Mesodermal cell (in vitro differentiated cells): ENCODE results near the gene LMO1.

Experiments used
- H3K27ac ChIP-seq: 2 replicates; pipeline ENCODE4 v1.7.0; 2013; ENCODE audit warnings: mild to moderate bottlenecking, low read depth, low read length, moderate library complexity; ENCODE audit not compliant: severe bottlenecking
- H3K36me3 ChIP-seq: 2 replicates; pipeline ENCODE4 v1.7.1; 2013; ENCODE audit warnings: mild to moderate bottlenecking, low read length, moderate library complexity; ENCODE audit not compliant: control insufficient read depth, insufficient read depth
- H3K4me1 ChIP-seq: one replicate; pipeline ENCODE4 v1.7.1; 2013; ENCODE audit warnings: mild to moderate bottlenecking, low read length; ENCODE audit not compliant: insufficient read depth, control insufficient read depth, poor library complexity, severe bottlenecking
- H3K4me3 ChIP-seq: 2 replicates; pipeline ENCODE4 v1.7.0; 2013; ENCODE audit warnings: low read length, control low read depth, mild to moderate bottlenecking; ENCODE audit not compliant: insufficient read depth, poor library complexity, severe bottlenecking; ENCODE audit errors: extremely low read depth
- H3K9me3 ChIP-seq: 2 replicates; pipeline ENCODE4 v1.7.1; 2013; ENCODE audit warnings: mild to moderate bottlenecking, low read length, moderate library complexity; ENCODE audit not compliant: control insufficient read depth
- WGBS, 2 experiments: methylation state at CpG; one replicate each; pipeline ENCODE4 v1.1.5; 2013; ENCODE audit warnings: missing lambda C conversion rate in 2 of 2; ENCODE audit not compliant: insufficient coverage in 2 of 2; 5-methylcytosine and 5-hydroxymethylcytosine counted together

Gene LMO1

GRCh38 chr11:8217926-8218325 lies 45.8 kb downstream of the LMO1 start:
- no peaks in the 10 kb centered on the region for H3K36me3 ChIP-seq
- H3K4me3 ChIP-seq, result no peak overlapping the region
- no peaks in the 10 kb centered on the region for H3K9me3 ChIP-seq
- no peaks in the 10 kb centered on the region for H3K4me1 ChIP-seq
- 85 to 96% methylated on average over 6 to 11 of the region's 11 CpGs for WGBS, 2 experiments
- H3K27ac ChIP-seq, result no peak overlapping the region

GRCh38 chr11:8217136-8217535 lies 46.5 kb downstream of the LMO1 start:
- Histone ChIP-seq H3K36me3 (no peaks in the 10 kb centered on the region), H3K4me3 (no peak overlapping the region), H3K4me1 (no peaks in the 10 kb centered on the region), H3K9me3 (no peaks in the 10 kb centered on the region), H3K27ac (no peak overlapping the region)
- 81 to 83% methylated on average over 3 of the region's 4 CpGs for WGBS, 2 experiments

GRCh38 chr11:8213376-8213775 lies 50.3 kb downstream of the LMO1 start:
- no peaks in the 10 kb centered on the region for H3K36me3 ChIP-seq
- no peaks in the 10 kb centered on the region for H3K9me3 ChIP-seq
- H3K4me3 ChIP-seq, result no peak overlapping the region
- H3K27ac ChIP-seq, result no peak overlapping the region
- H3K4me1 ChIP-seq, result no peaks in the 10 kb centered on the region
- 86 to 90% methylated on average over 3 to 4 of the region's 4 CpGs for WGBS, 2 experiments

GRCh38 chr11:8209208-8209807 lies 54.4 kb downstream of the LMO1 start:
- H3K36me3 ChIP-seq, result no peaks in the 10 kb centered on the region

GRCh38 chr11:8207080-8208000 lies 56.3 kb downstream of the LMO1 start:
- 64% methylated on average over 14 to 17 of the region's 20 CpGs for WGBS, 2 experiments
- H3K4me1 ChIP-seq, result peaks cover 9% of the 10 kb centered on the region
- H3K36me3 ChIP-seq, result no peaks in the 10 kb centered on the region
- no peaks in the 10 kb centered on the region for H3K9me3 ChIP-seq
- H3K4me3 ChIP-seq, result no peak overlapping the region
- peak overlapping the region; percentile 45 for H3K27ac ChIP-seq

More at GRCh38 chr11:8209208-8209807, 54.4 kb downstream of the LMO1 start:
- H3K4me1 ChIP-seq, result peaks cover 9% of the 10 kb centered on the region
- no peaks in the 10 kb centered on the region for H3K9me3 ChIP-seq
- H3K27ac ChIP-seq, result no peak overlapping the region
- WGBS, 2 experiments, result 77 to 89% methylated on average over 3 to 4 of the region's 4 CpGs
- no peak overlapping the region for H3K4me3 ChIP-seq

GRCh38 chr11:8206251-8207079 lies 57.2 kb downstream of the LMO1 start:
- H3K27ac ChIP-seq, result peak overlapping the region; percentile 31
- H3K36me3 ChIP-seq, result no peaks in the 10 kb centered on the region
- H3K9me3 ChIP-seq, result no peaks in the 10 kb centered on the region
- 80 to 88% methylated on average over 29 to 31 of the region's 31 CpGs for WGBS, 2 experiments
- peaks cover 9% of the 10 kb centered on the region for H3K4me1 ChIP-seq
- H3K4me3 ChIP-seq, result no peak overlapping the region

GRCh38 chr11:8205566-8205965 lies 58.1 kb downstream of the LMO1 start:
- no peak overlapping the region for H3K27ac ChIP-seq
- no peak overlapping the region for H3K4me3 ChIP-seq
- 95 to 97% methylated on average over 6 to 7 of the region's 8 CpGs for WGBS, 2 experiments
- no peaks in the 10 kb centered on the region for H3K36me3 ChIP-seq
- H3K4me1 ChIP-seq, result peaks cover 9% of the 10 kb centered on the region
- H3K9me3 ChIP-seq, result no peaks in the 10 kb centered on the region

- Histone ChIP-seq H3K27ac (no peak overlapping the region), H3K9me3 (no peaks in the 10 kb centered on the region), H3K4me1 (peaks cover 9% of the 10 kb centered on the region), H3K4me3 (no peak overlapping the region), H3K36me3 (no peaks in the 10 kb centered on the region)
- WGBS, 2 experiments, result 49 to 57% methylated on average over 3 to 5 of the region's 5 CpGs
These were observed 59.1 kb downstream of the LMO1 start for GRCh38 chr11:8204596-8204995.

GRCh38 chr11:8204025-8204424 lies 59.7 kb downstream of the LMO1 start:
- peaks cover 9% of the 10 kb centered on the region for H3K4me1 ChIP-seq
- no peaks in the 10 kb centered on the region for H3K36me3 ChIP-seq
- WGBS, 2 experiments, result 68 to 72% methylated on average over 4 to 5 of the region's 5 CpGs
- no peak overlapping the region for H3K4me3 ChIP-seq
- H3K27ac ChIP-seq, result no peak overlapping the region
- no peaks in the 10 kb centered on the region for H3K9me3 ChIP-seq

- H3K36me3 ChIP-seq, result no peaks in the 10 kb centered on the region
- no peak overlapping the region for H3K27ac ChIP-seq
- 80 to 100% methylated on average over 1 of the region's 2 CpGs for WGBS, 2 experiments
- no peak overlapping the region for H3K4me3 ChIP-seq
- H3K9me3 ChIP-seq, result no peaks in the 10 kb centered on the region
- H3K4me1 ChIP-seq, result peaks cover 9% of the 10 kb centered on the region
These were observed 60.3 kb downstream of the LMO1 start for GRCh38 chr11:8203414-8203715.
